OCI-LY7 (cell line): ENCODE data around the gene DHRSX.

Experiments
- CTCF ChIP-seq: fragments of 200-600 bp; sonication (generic); conservative IDR thresholded peaks from 2 replicates; pipeline ENCODE4 v1.5.1; 2014; ENCODE audit warnings: mild to moderate bottlenecking, antibody characterized with exemption, low read length, moderate library complexity, mixed read lengths
- EZH2phosphoT487 ChIP-seq: fragments of 200-600 bp; sonication (generic); IDR thresholded peaks from 2 replicates; pipeline ENCODE4 v1.6.1; 2018; ENCODE audit warnings: low read depth, borderline replicate concordance, mild to moderate bottlenecking, mixed run types, antibody characterized with exemption, low read length, moderate library complexity, mixed read lengths

GRCh38 chrX:2237976-2238375 is 262.8 kb downstream of the DHRSX start:
- TF ChIP-seq CTCF (no peak), EZH2phosphoT487 (no peak)
